ENCODE data around the gene ZBED1. TPM values are rescaled to one million over a fixed set of nuclear protein-coding genes. Genes with fewer than 3 reads are reported as not detected.

The ZBED1 gene
- total and polyA plus RNA-seq, 7 donors, result 18.6 to 67.9 (median 37.6) TPM

DNA sequence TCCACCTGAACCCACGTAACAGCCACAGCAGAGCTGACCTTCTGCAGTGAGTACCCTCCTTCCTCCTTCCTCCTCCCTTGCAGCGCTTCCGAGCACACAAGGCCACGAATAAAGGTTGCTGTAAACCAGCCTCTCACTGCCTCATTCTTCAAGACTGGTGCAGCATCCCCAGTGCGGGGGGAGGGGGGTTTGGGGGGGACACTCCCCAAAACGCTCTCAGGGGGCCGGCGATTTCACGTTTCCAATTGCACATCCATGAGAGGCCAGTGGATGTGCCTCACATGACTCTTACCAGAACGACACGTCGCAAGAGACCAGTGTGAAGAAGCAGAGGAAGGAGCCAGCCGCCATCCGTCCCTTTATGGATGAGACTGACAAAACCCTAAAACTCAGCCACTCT lies 5.2 kb downstream of the ZBED1 start:
- intact Hi-C loops (cut with DNase I), result loop anchor here in 1 of 2 donors (10.0 kb wide), 1 partner anchor 91 kb away; no protein-coding TSS in a partner anchor
- H3K9me3 ChIP-seq, result no peaks in the 10 kb centered on the region
- WGBS, 3 donors, result 81 to 86% (median 85%) methylated on average over 11 to 14 of the region's 14 CpGs
- DNase-seq, result no peak
- H3K27me3 ChIP-seq (ENCODE audit: insufficient read depth in 3 of 3, low read length in 2 of 3), result no peaks in the 10 kb centered on the region
- no peak overlapping the region for H3K27ac ChIP-seq
- H3K36me3 ChIP-seq (ENCODE audit: insufficient read depth in 1 of 2, low read depth in 1 of 2), result peaks cover 0 to 13% of the 10 kb centered on the region in 2 donors
- TF ChIP-seq, protein P1, sequence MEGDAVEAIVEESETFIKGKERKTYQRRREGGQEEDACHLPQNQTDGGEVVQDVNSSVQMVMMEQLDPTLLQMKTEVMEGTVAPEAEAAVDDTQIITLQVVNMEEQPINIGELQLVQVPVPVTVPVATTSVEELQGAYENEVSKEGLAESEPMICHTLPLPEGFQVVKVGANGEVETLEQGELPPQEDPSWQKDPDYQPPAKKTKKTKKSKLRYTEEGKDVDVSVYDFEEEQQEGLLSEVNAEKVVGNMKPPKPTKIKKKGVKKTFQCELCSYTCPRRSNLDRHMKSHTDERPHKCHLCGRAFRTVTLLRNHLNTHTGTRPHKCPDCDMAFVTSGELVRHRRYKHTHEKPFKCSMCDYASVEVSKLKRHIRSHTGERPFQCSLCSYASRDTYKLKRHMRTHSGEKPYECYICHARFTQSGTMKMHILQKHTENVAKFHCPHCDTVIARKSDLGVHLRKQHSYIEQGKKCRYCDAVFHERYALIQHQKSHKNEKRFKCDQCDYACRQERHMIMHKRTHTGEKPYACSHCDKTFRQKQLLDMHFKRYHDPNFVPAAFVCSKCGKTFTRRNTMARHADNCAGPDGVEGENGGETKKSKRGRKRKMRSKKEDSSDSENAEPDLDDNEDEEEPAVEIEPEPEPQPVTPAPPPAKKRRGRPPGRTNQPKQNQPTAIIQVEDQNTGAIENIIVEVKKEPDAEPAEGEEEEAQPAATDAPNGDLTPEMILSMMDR (IDR thresholded peaks at IDR 0.05), result no peak
- no peak for ATAC-seq
- no peak overlapping the region for H3K4me3 ChIP-seq
- H3K4me1 ChIP-seq, result peaks cover 14% of the 10 kb centered on the region

DNA sequence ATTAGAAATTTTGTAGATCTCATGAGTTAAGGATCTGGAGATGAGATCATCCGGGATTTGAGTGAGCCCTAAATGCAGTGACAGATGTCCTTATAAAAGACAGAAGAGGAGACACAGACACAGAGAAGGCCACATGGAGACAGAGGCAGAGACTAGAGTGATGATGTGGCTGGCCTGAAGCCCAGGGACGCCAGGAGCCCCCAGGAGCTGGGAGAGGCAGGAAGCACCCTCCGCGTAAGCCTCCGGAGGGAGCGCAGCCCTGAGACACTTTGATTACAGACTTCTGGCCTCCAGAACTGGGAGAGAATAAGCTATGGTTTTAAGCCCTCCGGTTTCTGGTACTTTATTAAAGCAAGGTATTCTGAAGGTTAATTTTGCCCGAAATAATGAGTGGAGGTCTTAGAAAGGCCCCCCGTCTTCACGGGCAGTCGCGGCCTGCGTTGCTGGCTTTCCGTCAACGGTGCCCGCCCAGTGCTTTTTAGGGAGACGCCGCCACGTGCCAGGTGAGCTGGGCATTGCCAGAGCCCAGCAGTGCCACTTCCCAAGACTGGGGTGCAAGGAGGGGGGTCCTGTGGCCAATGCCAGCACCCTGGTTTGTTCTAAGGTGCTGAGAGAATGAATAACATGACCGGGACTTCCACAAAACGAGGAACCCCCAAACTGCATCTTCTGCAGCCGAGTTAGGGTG lies 8.1 kb downstream of the ZBED1 start:
- TF ChIP-seq, protein P1 (IDR thresholded peaks at IDR 0.05), result no peak
- ATAC-seq, result no peak
- H3K9me3 ChIP-seq, result no peaks in the 10 kb centered on the region
- no peak for DNase-seq
- peaks cover 0 to 41% of the 10 kb centered on the region in 2 donors for H3K36me3 ChIP-seq (ENCODE audit: insufficient read depth in 1 of 2, low read depth in 1 of 2)
- H3K27me3 ChIP-seq (ENCODE audit: insufficient read depth in 3 of 3, low read length in 2 of 3), result no peaks in the 10 kb centered on the region
- intact Hi-C loops (cut with DNase I), result loop anchor here in 1 of 2 donors (10.0 kb wide), 1 partner anchor 88 kb away; no protein-coding TSS in a partner anchor
- H3K4me3 ChIP-seq, result no peak overlapping the region
- peaks cover 5% of the 10 kb centered on the region for H3K4me1 ChIP-seq
- 87 to 90% (median 89%) methylated on average over 22 of the region's 22 CpGs for WGBS, 3 donors
- H3K27ac ChIP-seq, result no peak overlapping the region

DNA sequence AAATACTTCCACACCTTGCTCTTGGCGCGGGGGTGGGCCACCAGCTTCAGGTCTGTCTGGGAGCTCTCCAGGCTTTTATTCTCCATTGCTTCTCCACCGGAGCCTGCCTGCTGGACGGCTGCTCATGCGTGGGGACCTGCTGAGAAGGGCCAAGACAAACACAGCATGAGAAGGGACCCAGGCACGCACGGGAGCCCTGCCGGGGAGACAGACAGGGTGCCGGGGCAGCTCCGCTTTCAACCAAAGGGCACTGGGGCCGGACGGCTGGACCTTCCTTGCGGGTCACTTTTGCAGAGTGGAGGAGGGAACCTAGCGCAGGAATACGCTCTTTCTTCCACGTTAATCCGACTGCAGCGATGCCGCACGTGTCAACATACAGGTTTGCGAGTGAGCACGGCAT lies 10.1 kb downstream of the ZBED1 start:
- DNase-seq, result no peak
- 93 to 95% (median 94%) methylated on average over 22 of the region's 22 CpGs for WGBS, 3 donors
- H3K4me3 ChIP-seq, result no peak overlapping the region
- H3K27ac ChIP-seq, result no peak overlapping the region
- TF ChIP-seq, protein P1 (IDR thresholded peaks at IDR 0.05), result no peak
- peaks cover 0 to 50% of the 10 kb centered on the region in 2 donors for H3K36me3 ChIP-seq (ENCODE audit: insufficient read depth in 1 of 2, low read depth in 1 of 2)
- no peaks in the 10 kb centered on the region for H3K9me3 ChIP-seq
- H3K4me1 ChIP-seq, result no peaks in the 10 kb centered on the region
- intact Hi-C loops (cut with DNase I), result loop anchor here in 1 of 2 donors (10.0 kb wide), 1 partner anchor 86 kb away; no protein-coding TSS in a partner anchor
- no peak for ATAC-seq
- no peaks in the 10 kb centered on the region for H3K27me3 ChIP-seq (ENCODE audit: insufficient read depth in 3 of 3, low read length in 2 of 3)

DNA sequence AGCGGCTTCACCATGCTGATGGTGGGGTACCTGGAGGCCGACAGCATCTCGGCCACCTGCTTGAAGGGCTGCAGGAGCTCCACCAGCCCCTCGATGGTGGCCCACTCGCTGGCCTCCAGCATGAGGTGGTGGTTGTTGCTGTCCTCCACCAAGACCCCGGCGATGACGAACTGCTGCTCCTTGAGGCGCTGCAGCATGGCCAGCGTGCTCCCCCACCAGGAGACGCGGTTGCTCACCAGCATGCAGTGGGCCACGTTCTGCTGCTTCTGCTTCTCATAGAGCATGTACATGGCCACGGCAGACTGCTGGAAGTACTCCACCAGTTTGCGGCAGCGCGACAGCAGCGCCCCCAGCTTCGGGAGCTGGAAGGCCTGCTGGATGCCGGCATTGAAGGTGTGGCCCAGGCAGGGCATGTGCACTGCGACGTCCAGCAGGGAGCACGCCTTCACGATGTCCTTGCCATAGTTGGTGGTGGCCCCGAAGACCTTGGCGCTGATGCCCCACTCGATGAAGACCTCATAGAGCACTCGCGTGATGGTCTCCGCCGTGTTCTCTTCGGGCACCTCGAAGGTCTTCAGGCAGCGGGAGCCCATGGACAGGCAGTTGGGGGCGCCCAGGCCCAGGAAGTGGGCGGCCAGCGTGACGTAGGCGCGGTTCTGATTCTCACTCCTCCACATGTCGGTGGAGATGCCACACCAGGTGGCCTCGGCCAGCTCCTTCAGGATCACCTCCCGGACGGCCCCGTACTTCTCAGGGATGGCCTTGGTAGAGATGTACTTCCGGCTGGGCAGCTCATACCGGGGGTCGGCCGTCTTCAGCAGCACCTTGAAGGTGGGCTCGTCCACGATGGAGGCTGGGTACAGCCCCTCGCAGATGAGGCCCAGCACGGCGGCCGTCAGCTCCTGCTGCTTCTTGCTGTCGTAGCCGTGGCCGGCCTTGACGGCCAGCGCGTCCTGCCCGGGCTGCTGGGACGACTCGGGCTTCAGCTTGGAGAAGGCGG lies 11.0 kb downstream of the ZBED1 start:
- Histone ChIP-seq H3K27me3 (ENCODE audit: insufficient read depth in 3 of 3, low read length in 2 of 3) (no peaks in the 10 kb centered on the region), H3K36me3 (ENCODE audit: insufficient read depth in 1 of 2, low read depth in 1 of 2) (peaks cover 0 to 50% of the 10 kb centered on the region in 2 donors), H3K9me3 (no peaks in the 10 kb centered on the region), H3K4me3 (no peak overlapping the region), H3K27ac (no peak overlapping the region), H3K4me1 (no peaks in the 10 kb centered on the region)
- ATAC-seq, result no peak
- 96 to 97% (median 97%) methylated on average over 65 of the region's 65 CpGs for WGBS, 3 donors
- intact Hi-C loops (cut with DNase I), result loop anchor here in 1 of 2 donors (10.0 kb wide), 1 partner anchor 85 kb away; no protein-coding TSS in a partner anchor
- TF ChIP-seq, protein P1 (IDR thresholded peaks at IDR 0.05), result no peak
- no peak for DNase-seq

All from psoas muscle (tissue), 8 donors.